Neuronal stem cell (in vitro differentiated cells): ENCODE results near the gene MMP8.

Experiments
- DNase-seq: peaks from one replicate; pipeline ENCODE4 v3.0.0-alpha.2; 2013; ENCODE audit warnings: low spot score
- H2AFZ ChIP-seq: one replicate; pipeline ENCODE4 v1.6.1; 2013; ENCODE audit warnings: mild to moderate bottlenecking, low read length, inconsistent platforms
- H2AK5ac ChIP-seq: 2 replicates; pipeline ENCODE4 v1.6.1; 2013; ENCODE audit warnings: low read depth, mild to moderate bottlenecking, inconsistent platforms, low read length, moderate library complexity, mixed read lengths
- H2BK120ac ChIP-seq: 2 replicates; pipeline ENCODE4 v1.6.1; 2013; ENCODE audit warnings: low read depth, mild to moderate bottlenecking, inconsistent platforms, low read length, moderate library complexity, mixed read lengths
- H2BK12ac ChIP-seq: one replicate; pipeline ENCODE4 v1.6.1; 2013; ENCODE audit warnings: low read length, inconsistent platforms
- H2BK15ac ChIP-seq: 2 replicates; pipeline ENCODE4 v1.6.1; 2013; ENCODE audit warnings: mild to moderate bottlenecking, low read length, inconsistent platforms, mixed read lengths
- H2BK5ac ChIP-seq: one replicate; pipeline ENCODE4 v1.6.1; 2013; ENCODE audit warnings: inconsistent platforms, mild to moderate bottlenecking, low read length, moderate library complexity
- H3K14ac ChIP-seq: one replicate; pipeline ENCODE4 v1.6.1; 2013; ENCODE audit warnings: low read length, inconsistent platforms
- H3K18ac ChIP-seq: 2 replicates; pipeline ENCODE4 v1.6.1; 2013; ENCODE audit warnings: low read length, inconsistent platforms
- H3K23ac ChIP-seq: 2 replicates; pipeline ENCODE4 v1.6.1; 2013; ENCODE audit warnings: low read depth, mild to moderate bottlenecking, mixed read lengths, low read length, inconsistent platforms; ENCODE audit not compliant: poor library complexity
- H3K27ac ChIP-seq: replicated peaks from 3 replicates; pipeline ENCODE4 v1.5.1; 2013; ENCODE audit warnings: low read length, inconsistent platforms
- H3K27me3 ChIP-seq, 3 experiments: 2 replicates each; pipeline ENCODE4 v1.6.1; 2013; ENCODE audit warnings: low read length in 3 of 3, mild to moderate bottlenecking in 2 of 3, inconsistent platforms in 1 of 3, low read depth in 1 of 3, mixed read lengths in 1 of 3, moderate library complexity in 1 of 3; ENCODE audit not compliant: control insufficient read depth in 3 of 3, insufficient read depth in 3 of 3
- H3K36me3 ChIP-seq, 2 donors: replicated peaks in 1 of 2; 2 replicates each; pipeline ENCODE4 v1.6.1; 2013; ENCODE audit warnings: low read length in 2 of 2; ENCODE audit not compliant: control insufficient read depth in 2 of 2, insufficient read depth in 2 of 2
- H3K4ac ChIP-seq: 2 replicates; pipeline ENCODE4 v1.6.1; 2013; ENCODE audit warnings: inconsistent platforms, mild to moderate bottlenecking, low read length, moderate library complexity
- H3K4me1 ChIP-seq, 2 donors: 1 replicate in 1 of 2; 2 replicates in 1 of 2; pipeline ENCODE4 v1.6.1; 2013; ENCODE audit warnings: low read length in 2 of 2, low read depth in 1 of 2; ENCODE audit not compliant: control insufficient read depth in 2 of 2, insufficient read depth in 1 of 2
- H3K4me2 ChIP-seq: one replicate; pipeline ENCODE4 v1.6.1; 2013; ENCODE audit warnings: mild to moderate bottlenecking, low read length, inconsistent platforms; ENCODE audit not compliant: insufficient read depth, poor library complexity, severe bottlenecking
- H3K4me3 ChIP-seq, 2 donors: 2 replicates each; pipeline ENCODE4 v1.5.1; 2013; ENCODE audit warnings: low read length in 2 of 2, mild to moderate bottlenecking in 2 of 2, inconsistent platforms in 1 of 2, moderate library complexity in 1 of 2
- H3K79me1 ChIP-seq: one replicate; pipeline ENCODE4 v1.6.1; 2013; ENCODE audit warnings: low read depth, mild to moderate bottlenecking, inconsistent platforms, low read length, moderate library complexity
- H3K9ac ChIP-seq: one replicate; pipeline ENCODE4 v1.6.1; 2013; ENCODE audit warnings: mild to moderate bottlenecking, low read depth, low read length, inconsistent platforms; ENCODE audit not compliant: poor library complexity
- H3K9me3 ChIP-seq, 2 donors: replicated peaks in 1 of 2; 2 replicates each; pipeline versions ENCODE3 to v1.6.1; 2013; ENCODE audit warnings: low read length in 2 of 2, mild to moderate bottlenecking in 2 of 2, inconsistent platforms in 1 of 2, low read depth in 1 of 2, mixed read lengths in 1 of 2, moderate library complexity in 1 of 2; ENCODE audit not compliant: control insufficient read depth in 2 of 2, insufficient read depth in 1 of 2
- H4K8ac ChIP-seq: one replicate; pipeline ENCODE4 v1.6.1; 2013; ENCODE audit warnings: low read depth, mild to moderate bottlenecking, inconsistent platforms, low read length, moderate library complexity
- H4K91ac ChIP-seq: one replicate; pipeline ENCODE4 v1.6.1; 2013; ENCODE audit warnings: low read length, low read depth, mild to moderate bottlenecking, inconsistent platforms; ENCODE audit not compliant: poor library complexity
- WGBS, 2 donors: extraction: QIAGEN DNeasy Blood & Tissue Kit; methylation state at CpG; one replicate each; pipeline ENCODE4 v1.1.7; 2013; ENCODE audit warnings: missing lambda C conversion rate in 2 of 2, mixed read lengths in 1 of 2; ENCODE audit not compliant: insufficient read length in 2 of 2, insufficient replicate concordance in 1 of 2; ENCODE audit errors: extremely low coverage in 2 of 2; 5-methylcytosine and 5-hydroxymethylcytosine counted together

Gene MMP8

DNA sequence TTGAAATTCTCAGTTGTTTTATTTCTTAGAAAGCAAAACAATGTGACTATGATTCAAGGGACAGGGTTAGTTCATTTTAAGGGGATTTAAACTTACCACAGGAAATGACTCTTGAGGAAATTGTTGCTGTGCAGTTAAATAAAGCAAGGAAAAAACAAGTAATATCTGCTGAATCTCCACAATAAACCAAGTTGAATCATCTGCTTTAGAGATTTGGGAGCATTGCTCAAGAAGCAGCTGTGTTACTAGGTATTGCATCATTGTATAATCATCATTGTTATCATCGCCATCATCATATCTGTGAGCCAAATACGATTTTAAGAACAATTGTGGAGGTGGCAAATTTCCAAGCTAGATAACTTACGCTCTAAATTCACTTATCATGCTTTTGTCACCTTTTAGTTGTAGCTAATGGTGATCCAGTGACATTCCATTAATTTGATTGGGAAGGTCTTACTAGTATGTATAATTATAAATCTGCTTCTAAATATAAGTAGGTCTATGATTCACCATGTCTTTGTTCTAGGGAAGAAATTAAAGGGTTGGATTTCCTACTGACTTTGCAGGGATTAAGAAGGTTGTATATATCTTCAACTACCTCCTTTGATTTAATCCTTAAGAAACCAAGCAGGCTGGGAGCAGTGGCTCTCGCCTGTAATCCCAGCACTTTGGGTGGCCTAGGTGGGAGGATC is 35.7 kb upstream of the MMP8 start:
- Histone ChIP-seq H3K27me3 (no peaks in the 10 kb centered on the region), H4K8ac (no peak overlapping the region), H3K18ac (no peak overlapping the region), H2BK120ac (no peak overlapping the region), H2AFZ (no peak overlapping the region), H3K9me3 (no peaks in the 10 kb centered on the region), H3K14ac (no peak overlapping the region), H3K9ac (no peak overlapping the region), H3K79me1 (no peaks in the 10 kb centered on the region), H3K23ac (no peak overlapping the region), H2BK12ac (no peak overlapping the region), H3K36me3 (no peaks in the 10 kb centered on the region), H3K4me2 (no peak overlapping the region), H4K91ac (no peak overlapping the region), H2BK15ac (no peak overlapping the region), H2BK5ac (no peak overlapping the region), H2AK5ac (no peak overlapping the region), H3K27ac (no peak overlapping the region), H3K4me3 (no peak overlapping the region), H3K4me1 (peaks cover 0 to 7% of the 10 kb centered on the region in 2 donors), H3K4ac (no peak overlapping the region)
- no CpG with 5 or more reads among the region's 4 CpGs for WGBS, 2 donors
- no peak for DNase-seq

DNA sequence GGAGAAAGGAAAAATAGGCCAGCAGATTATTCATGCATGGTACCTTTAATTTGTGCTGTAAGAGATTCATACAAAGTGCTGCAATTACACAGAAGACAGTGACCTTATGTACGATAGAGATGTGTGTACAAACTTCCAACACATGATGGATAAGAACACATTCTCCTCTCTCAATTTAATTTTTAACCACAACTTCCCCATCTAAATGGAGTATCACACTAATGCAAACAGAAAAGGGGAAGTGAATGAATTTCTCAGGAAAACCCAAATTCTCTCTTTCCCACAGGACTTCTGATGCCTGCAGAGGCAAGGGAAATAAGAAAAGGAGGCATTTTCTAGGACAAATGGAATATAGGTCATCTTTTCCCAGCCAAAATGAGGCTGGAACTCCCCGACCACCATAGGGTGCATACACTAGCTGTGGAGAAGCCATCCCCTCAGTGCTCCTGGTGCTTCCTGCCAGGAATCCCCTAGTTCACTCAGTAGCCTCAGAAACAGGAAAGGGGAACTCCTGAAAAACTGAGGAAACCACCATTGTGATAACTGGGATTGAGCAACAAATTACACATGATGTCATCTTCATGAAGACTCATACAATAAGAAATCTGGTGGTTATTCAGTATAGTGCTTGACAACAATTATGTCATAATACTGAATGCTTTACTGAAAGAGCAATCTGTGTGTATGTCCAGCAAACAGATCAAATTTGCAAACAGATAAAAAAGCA is 33.2 kb upstream of the MMP8 start:
- Histone ChIP-seq H3K9me3 (no peaks in the 10 kb centered on the region), H2BK15ac (no peak overlapping the region), H3K27ac (no peak overlapping the region), H3K4me3 (no peak overlapping the region), H3K27me3 (no peaks in the 10 kb centered on the region), H2AFZ (no peak overlapping the region), H2BK12ac (no peak overlapping the region), H4K8ac (no peak overlapping the region), H3K9ac (no peak overlapping the region), H2BK5ac (no peak overlapping the region), H3K4me1 (peaks cover 0 to 6% of the 10 kb centered on the region in 2 donors), H3K4ac (no peak overlapping the region), H3K18ac (no peak overlapping the region), H3K4me2 (no peak overlapping the region), H3K36me3 (no peaks in the 10 kb centered on the region), H3K14ac (no peak overlapping the region), H4K91ac (no peak overlapping the region), H2AK5ac (no peak overlapping the region), H2BK120ac (no peak overlapping the region), H3K23ac (no peak overlapping the region), H3K79me1 (no peaks in the 10 kb centered on the region)
- no CpG with 5 or more reads among the region's 2 CpGs for WGBS, 2 donors
- DNase-seq = no peak

DNA sequence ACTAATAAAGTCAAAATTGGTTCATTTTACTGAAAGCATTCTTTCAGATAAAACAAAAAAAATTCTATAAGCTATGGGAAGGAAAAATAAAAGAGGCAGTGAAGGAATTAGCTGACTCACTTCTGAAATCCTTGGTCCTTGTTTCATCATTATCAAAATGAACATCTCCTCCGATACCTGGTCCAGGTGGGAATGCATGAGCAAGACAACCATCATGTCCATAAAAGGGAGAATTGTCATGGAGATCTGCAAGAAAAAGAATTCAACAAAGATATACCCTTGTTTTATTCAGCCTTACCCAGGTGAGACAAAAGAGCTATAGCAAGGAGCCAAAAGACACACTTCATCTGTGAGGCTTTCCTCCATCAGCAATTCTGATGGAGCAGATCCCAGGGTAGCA is 28.5 kb upstream of the MMP8 start:
- Histone ChIP-seq H4K91ac (no peak overlapping the region), H2BK120ac (no peak overlapping the region), H2BK5ac (no peak overlapping the region), H3K27ac (no peak overlapping the region), H2AFZ (no peak overlapping the region), H3K27me3 (no peaks in the 10 kb centered on the region), H3K14ac (no peak overlapping the region), H3K4me1 (peaks cover 0 to 4% of the 10 kb centered on the region in 2 donors), H3K36me3 (no peaks in the 10 kb centered on the region), H3K18ac (no peak overlapping the region), H2BK15ac (no peak overlapping the region), H3K79me1 (no peaks in the 10 kb centered on the region), H4K8ac (no peak overlapping the region), H3K4ac (no peak overlapping the region), H2AK5ac (no peak overlapping the region), H3K9ac (no peak overlapping the region), H3K4me2 (no peak overlapping the region), H2BK12ac (no peak overlapping the region), H3K4me3 (no peak overlapping the region), H3K23ac (no peak overlapping the region), H3K9me3 (no peaks in the 10 kb centered on the region)
- no peak for DNase-seq
- WGBS, 2 donors = no CpG with 5 or more reads among the region's 1 CpG

DNA sequence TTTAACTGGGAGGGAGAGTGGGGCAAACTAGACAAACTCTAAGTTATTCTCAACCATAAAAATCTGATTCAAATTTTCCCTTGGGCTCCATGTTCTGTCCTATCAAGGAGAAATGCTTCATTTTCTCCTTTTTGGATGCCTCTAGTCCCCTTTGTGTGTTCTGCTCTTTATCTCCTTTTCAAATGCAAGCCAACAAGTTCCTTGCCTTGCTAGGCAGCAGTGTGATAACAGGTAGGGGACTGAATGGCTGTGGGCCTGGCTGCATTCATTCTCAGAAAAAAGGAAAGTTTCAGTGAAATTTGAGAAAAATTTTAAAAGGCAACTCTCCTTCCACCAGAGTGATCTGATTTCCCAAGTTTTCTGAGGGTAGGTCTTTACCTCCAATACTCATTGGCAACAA is 26.9 kb upstream of the MMP8 start:
- no peak overlapping the region for H3K4me2 ChIP-seq
- H3K4me1 ChIP-seq = peaks cover 0 to 4% of the 10 kb centered on the region in 2 donors
- H3K36me3 ChIP-seq = no peaks in the 10 kb centered on the region
- no peaks in the 10 kb centered on the region for H3K79me1 ChIP-seq
- H3K4me3 ChIP-seq = no peak overlapping the region
- no peak overlapping the region for H2AK5ac ChIP-seq
- DNase-seq = no peak
- no peak overlapping the region for H3K18ac ChIP-seq
- no peak overlapping the region for H2BK5ac ChIP-seq
- no peak overlapping the region for H3K23ac ChIP-seq
- no peak overlapping the region for H2BK12ac ChIP-seq
- no peaks in the 10 kb centered on the region for H3K9me3 ChIP-seq
- no peak overlapping the region for H2BK15ac ChIP-seq
- no peak overlapping the region for H4K91ac ChIP-seq
- H3K14ac ChIP-seq = no peak overlapping the region
- no peak overlapping the region for H3K27ac ChIP-seq
- H2BK120ac ChIP-seq = no peak overlapping the region
- H2AFZ ChIP-seq = no peak overlapping the region
- no peaks in the 10 kb centered on the region for H3K27me3 ChIP-seq
- no peak overlapping the region for H3K9ac ChIP-seq
- H4K8ac ChIP-seq = no peak overlapping the region
- no peak overlapping the region for H3K4ac ChIP-seq
